Measurements from ENCODE around the gene PLCL2. TPM values are rescaled to one million over a fixed set of nuclear protein-coding genes. Genes with fewer than 3 reads are reported as not detected.

The PLCL2 gene
- total RNA-seq (2014; rRNA removed; shearing (Covaris generic); ENCODE audit: low replicate concordance) = 2.5 and 3.8 TPM in 2 replicates

DNA sequence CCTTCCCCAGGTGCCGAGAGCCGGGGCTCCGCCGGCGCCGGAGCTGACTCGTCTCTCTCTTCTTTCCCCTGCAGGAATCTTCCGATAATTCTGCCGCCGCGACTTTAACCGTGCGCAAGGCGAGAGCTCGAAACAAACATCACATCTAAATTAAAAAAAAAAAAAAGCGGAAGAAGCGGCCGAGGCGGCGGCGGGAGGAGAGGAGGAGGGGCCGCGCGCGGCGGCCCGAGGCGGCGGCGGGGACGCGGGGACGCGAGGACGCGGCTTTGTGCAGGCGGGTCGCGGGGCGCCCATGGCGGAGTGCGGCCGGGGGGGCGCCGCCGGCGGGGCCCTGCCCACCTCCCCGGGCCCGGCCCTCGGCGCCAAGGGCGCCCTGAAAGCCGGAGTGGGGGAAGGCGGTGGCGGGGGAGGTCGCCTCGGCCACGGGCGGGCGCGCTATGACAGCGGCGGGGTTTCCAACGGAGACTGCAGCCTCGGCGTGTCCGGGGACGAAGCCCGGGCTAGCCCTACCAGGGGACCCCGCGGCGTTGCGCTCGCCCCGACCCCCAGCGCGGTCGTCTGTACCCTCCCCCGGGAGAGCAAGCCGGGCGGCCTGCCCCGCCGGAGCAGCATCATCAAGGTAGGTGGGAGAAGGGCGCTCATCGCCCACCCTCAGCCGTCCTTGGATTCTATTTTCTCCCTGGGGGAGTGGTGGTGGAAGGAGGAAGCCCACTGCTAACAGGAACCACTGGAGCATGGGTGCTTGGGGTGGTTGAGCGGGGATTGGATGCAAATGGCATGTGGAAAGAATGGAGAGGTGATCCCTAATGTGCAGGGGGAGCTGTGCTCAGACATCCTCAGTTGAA is at the start of gene PLCL2:
PLCL2 (plus strand) TSS at position 208 of the 845 bp plus-strand sequence; CDS start at position 293, 85 bp downstream.
- peak within 1 kb of the TSS; percentile 91 for H3K4me3 ChIP-seq (ENCODE audit: low read length)
- DNase-seq = peak; percentile 88
- H2AFZ ChIP-seq (ENCODE audit: low read length) = peak within 1 kb of the TSS; percentile 98
- H3K36me3 ChIP-seq (ENCODE audit: insufficient read depth, low read length) = no peaks in the 10 kb centered on the region
- H3K4me2 ChIP-seq (ENCODE audit: low read depth, low read length, poor library complexity, severe bottlenecking) = peak within 1 kb of the TSS; percentile 98
- H3K9ac ChIP-seq (ENCODE audit: low read length) = peak within 1 kb of the TSS; percentile 76
- H3K9me3 ChIP-seq (ENCODE audit: low read length) = no peaks in the 10 kb centered on the region
- no peaks in the 10 kb centered on the region for H3K79me2 ChIP-seq (ENCODE audit: low read length)
- H4K20me1 ChIP-seq (ENCODE audit: insufficient read depth, low read depth, low read length) = peaks cover 4% of the 10 kb centered on the region; the same call in 1 of the 2 replicates
- no peaks in the 10 kb centered on the region for H3K27me3 ChIP-seq (ENCODE audit: low read length)
- no peaks in the 10 kb centered on the region for H3K9me2 ChIP-seq (replicated peaks; ENCODE audit: insufficient read depth, low read length)
- peaks cover 25% of the 10 kb centered on the region for H3K4me1 ChIP-seq (ENCODE audit: low read length)
- no peak within 1 kb of the TSS for H3K27ac ChIP-seq (ENCODE audit: low read length)

- no peak overlapping the region for H3K9ac ChIP-seq (ENCODE audit: low read length)
- H3K4me2 ChIP-seq (ENCODE audit: low read depth, low read length, poor library complexity, severe bottlenecking) = no peak overlapping the region
- H3K36me3 ChIP-seq (ENCODE audit: insufficient read depth, low read length) = no peaks in the 10 kb centered on the region
- H3K9me3 ChIP-seq (ENCODE audit: low read length) = no peaks in the 10 kb centered on the region
- DNase-seq = no peak
- peaks cover 8% of the 10 kb centered on the region for H3K4me1 ChIP-seq (ENCODE audit: low read length)
- H3K9me2 ChIP-seq (replicated peaks; ENCODE audit: insufficient read depth, low read length) = no peaks in the 10 kb centered on the region
- no peaks in the 10 kb centered on the region for H4K20me1 ChIP-seq (ENCODE audit: insufficient read depth, low read depth, low read length)
- H3K4me3 ChIP-seq (ENCODE audit: low read length) = no peak overlapping the region
- H3K27ac ChIP-seq (ENCODE audit: low read length) = no peak overlapping the region
- H3K27me3 ChIP-seq (ENCODE audit: low read length) = no peaks in the 10 kb centered on the region
- H3K79me2 ChIP-seq (ENCODE audit: low read length) = no peaks in the 10 kb centered on the region
- H2AFZ ChIP-seq (ENCODE audit: low read length) = no peak overlapping the region
These were observed 48.1 kb upstream of the PLCL2 start for GRCh38 chr3:16836505-16837237.

GRCh38 chr3:16837602-16838001 is 47.2 kb upstream of the PLCL2 start:
- H3K4me3 ChIP-seq (ENCODE audit: low read length) = no peak overlapping the region
- H3K4me1 ChIP-seq (ENCODE audit: low read length) = peaks cover 17% of the 10 kb centered on the region
- H3K79me2 ChIP-seq (ENCODE audit: low read length) = no peaks in the 10 kb centered on the region
- no peaks in the 10 kb centered on the region for H3K9me3 ChIP-seq (ENCODE audit: low read length)
- H3K36me3 ChIP-seq (ENCODE audit: insufficient read depth, low read length) = no peaks in the 10 kb centered on the region
- H3K9ac ChIP-seq (ENCODE audit: low read length) = no peak overlapping the region
- H2AFZ ChIP-seq (ENCODE audit: low read length) = no peak overlapping the region
- H3K9me2 ChIP-seq (replicated peaks; ENCODE audit: insufficient read depth, low read length) = no peaks in the 10 kb centered on the region
- H3K27me3 ChIP-seq (ENCODE audit: low read length) = no peaks in the 10 kb centered on the region
- H3K4me2 ChIP-seq (ENCODE audit: low read depth, low read length, poor library complexity, severe bottlenecking) = no peak overlapping the region
- no peak overlapping the region for H3K27ac ChIP-seq (ENCODE audit: low read length)
- no peaks in the 10 kb centered on the region for H4K20me1 ChIP-seq (ENCODE audit: insufficient read depth, low read depth, low read length)
- DNase-seq = no peak

GRCh38 chr3:16838561-16838960 is 46.2 kb upstream of the PLCL2 start:
- Histone ChIP-seq H2AFZ (ENCODE audit: low read length) (no peak overlapping the region), H3K9me2 (replicated peaks; ENCODE audit: insufficient read depth, low read length) (no peaks in the 10 kb centered on the region), H3K79me2 (ENCODE audit: low read length) (no peaks in the 10 kb centered on the region), H3K4me3 (ENCODE audit: low read length) (no peak overlapping the region), H3K27ac (ENCODE audit: low read length) (no peak overlapping the region), H4K20me1 (ENCODE audit: insufficient read depth, low read depth, low read length) (no peaks in the 10 kb centered on the region), H3K9ac (ENCODE audit: low read length) (no peak overlapping the region), H3K27me3 (ENCODE audit: low read length) (no peaks in the 10 kb centered on the region), H3K4me2 (ENCODE audit: low read depth, low read length, poor library complexity, severe bottlenecking) (no peak overlapping the region), H3K9me3 (ENCODE audit: low read length) (no peaks in the 10 kb centered on the region), H3K4me1 (ENCODE audit: low read length) (peaks cover 17% of the 10 kb centered on the region), H3K36me3 (ENCODE audit: insufficient read depth, low read length) (no peaks in the 10 kb centered on the region)
- no peak for DNase-seq

GRCh38 chr3:16839271-16840100 is 45.3 kb upstream of the PLCL2 start:
- Histone ChIP-seq H3K27me3 (ENCODE audit: low read length) (no peaks in the 10 kb centered on the region), H3K4me3 (ENCODE audit: low read length) (no peak overlapping the region), H3K9me2 (replicated peaks; ENCODE audit: insufficient read depth, low read length) (no peaks in the 10 kb centered on the region), H3K4me2 (ENCODE audit: low read depth, low read length, poor library complexity, severe bottlenecking) (no peak overlapping the region), H2AFZ (ENCODE audit: low read length) (no peak overlapping the region), H3K9me3 (ENCODE audit: low read length) (no peaks in the 10 kb centered on the region), H3K36me3 (ENCODE audit: insufficient read depth, low read length) (no peaks in the 10 kb centered on the region), H3K27ac (ENCODE audit: low read length) (no peak overlapping the region), H3K9ac (ENCODE audit: low read length) (no peak overlapping the region), H3K79me2 (ENCODE audit: low read length) (no peaks in the 10 kb centered on the region), H3K4me1 (ENCODE audit: low read length) (peaks cover 17% of the 10 kb centered on the region), H4K20me1 (ENCODE audit: insufficient read depth, low read depth, low read length) (no peaks in the 10 kb centered on the region)
- DNase-seq = no peak

- Histone ChIP-seq H4K20me1 (ENCODE audit: insufficient read depth, low read depth, low read length) (no peaks in the 10 kb centered on the region), H3K4me1 (ENCODE audit: low read length) (peaks cover 17% of the 10 kb centered on the region), H3K9me3 (ENCODE audit: low read length) (no peaks in the 10 kb centered on the region), H2AFZ (ENCODE audit: low read length) (no peak overlapping the region), H3K9me2 (replicated peaks; ENCODE audit: insufficient read depth, low read length) (no peaks in the 10 kb centered on the region), H3K79me2 (ENCODE audit: low read length) (no peaks in the 10 kb centered on the region), H3K27ac (ENCODE audit: low read length) (no peak overlapping the region), H3K27me3 (ENCODE audit: low read length) (no peaks in the 10 kb centered on the region), H3K4me2 (ENCODE audit: low read depth, low read length, poor library complexity, severe bottlenecking) (no peak overlapping the region), H3K4me3 (ENCODE audit: low read length) (no peak overlapping the region), H3K9ac (ENCODE audit: low read length) (no peak overlapping the region), H3K36me3 (ENCODE audit: insufficient read depth, low read length) (no peaks in the 10 kb centered on the region)
- DNase-seq = no peak
These were observed 44.7 kb upstream of the PLCL2 start for GRCh38 chr3:16840101-16840424.

- peak overlapping the region; percentile 30; the same call in 1 of the 2 replicates for H3K9ac ChIP-seq (ENCODE audit: low read length)
- H3K36me3 ChIP-seq (ENCODE audit: insufficient read depth, low read length) = no peaks in the 10 kb centered on the region
- H3K27me3 ChIP-seq (ENCODE audit: low read length) = no peaks in the 10 kb centered on the region
- H3K4me1 ChIP-seq (ENCODE audit: low read length) = peaks cover 17% of the 10 kb centered on the region
- H3K4me3 ChIP-seq (ENCODE audit: low read length) = peak overlapping the region; percentile 41
- peak overlapping the region; percentile 54 for H2AFZ ChIP-seq (ENCODE audit: low read length)
- no peaks in the 10 kb centered on the region for H3K79me2 ChIP-seq (ENCODE audit: low read length)
- H3K4me2 ChIP-seq (ENCODE audit: low read depth, low read length, poor library complexity, severe bottlenecking) = peak overlapping the region; percentile 63
- DNase-seq = no peak
- no peaks in the 10 kb centered on the region for H3K9me3 ChIP-seq (ENCODE audit: low read length)
- H4K20me1 ChIP-seq (ENCODE audit: insufficient read depth, low read depth, low read length) = no peaks in the 10 kb centered on the region
- no peaks in the 10 kb centered on the region for H3K9me2 ChIP-seq (replicated peaks; ENCODE audit: insufficient read depth, low read length)
- no peak overlapping the region for H3K27ac ChIP-seq (ENCODE audit: low read length)
These were observed 43.6 kb upstream of the PLCL2 start for GRCh38 chr3:16841041-16841753.

All from Karpas-422 (cell line).